Fibroblast of the aortic adventitia (primary cell): ENCODE measurements around the gene PCDHA8. TPM values are rescaled to one million over a fixed set of nuclear protein-coding genes. Genes with fewer than 3 reads are reported as not detected.
"Not testable (repeated sequence)": the region's sequence is repeated elsewhere in the genome, so short reads cannot be mapped to it uniquely, and the experiment has no call there.

ENCODE experiments used
- DNase-seq: peaks from one replicate; pipeline ENCODE4 v3.0.0-alpha.2; 2010; ENCODE audit warnings: low read depth
- H3K4me3 ChIP-seq: 2 replicates; pipeline ENCODE4 v1.5.1; 2011; ENCODE audit warnings: low read depth, mild to moderate bottlenecking, control low read depth, low read length, moderate library complexity
- total RNA-seq: library from RNA; depleted of rRNA; stranded (reverse); fragments of >200 nt; gene quantifications from 2 replicates; pipeline ENCODE4 v1.2.3, GENCODE V29; 2012; ENCODE audit warnings: low replicate concordance
- TF ChIP-seq, protein P1 (sequence below): IDR thresholded peaks from 2 replicates; pipeline ENCODE4 v1.5.1; 2011; ENCODE audit warnings: mild to moderate bottlenecking, low read length, control low read depth, inconsistent platforms; ENCODE audit not compliant: insufficient read depth

Gene PCDHA8
- total RNA-seq, 1 donor = 0.09 TPM

DNA sequence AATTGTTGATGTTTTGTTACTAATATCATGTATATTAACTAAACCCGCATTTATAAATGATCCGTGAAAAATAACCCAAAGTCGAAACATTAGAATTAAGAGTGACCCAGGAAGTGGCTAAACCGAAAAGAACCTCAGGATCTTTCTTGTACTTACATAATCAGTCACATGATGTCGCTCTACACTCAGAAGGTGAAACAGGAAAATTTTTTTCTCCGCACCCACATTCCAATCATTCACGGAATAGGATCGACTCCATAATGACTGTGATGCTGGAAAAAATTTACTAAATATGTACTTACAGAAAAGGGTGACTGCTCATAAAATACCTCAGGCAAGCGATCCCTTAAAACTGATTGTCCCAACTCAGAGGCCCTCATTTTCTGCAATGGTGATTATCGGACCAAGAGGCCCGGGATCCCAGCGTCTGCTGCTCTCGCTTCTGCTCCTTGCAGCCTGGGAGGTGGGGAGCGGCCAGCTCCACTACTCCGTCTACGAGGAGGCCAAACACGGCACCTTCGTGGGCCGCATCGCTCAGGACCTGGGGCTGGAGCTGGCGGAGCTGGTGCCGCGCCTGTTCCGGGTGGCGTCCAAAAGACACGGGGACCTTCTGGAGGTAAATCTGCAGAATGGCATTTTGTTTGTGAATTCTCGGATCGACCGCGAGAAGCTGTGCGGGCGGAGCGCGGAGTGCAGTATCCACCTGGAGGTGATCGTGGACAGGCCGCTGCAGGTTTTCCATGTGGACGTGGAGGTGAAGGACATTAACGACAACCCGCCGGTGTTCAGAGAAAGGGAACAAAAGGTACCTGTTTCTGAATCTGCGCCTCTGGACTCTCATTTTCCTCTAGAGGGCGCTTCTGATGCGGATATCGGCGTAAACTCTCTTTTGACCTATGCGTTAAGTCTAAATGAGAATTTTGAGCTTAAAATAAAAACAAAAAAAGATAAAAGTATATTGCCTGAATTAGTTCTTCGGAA is 34.4 kb downstream of the PCDHA8 start, which contains the start of gene PCDHA12:
PCDHA12 (plus strand) TSS at position 224 of the 981 bp plus-strand sequence; CDS start at position 389, 165 bp downstream.
- no peak for DNase-seq

DNA sequence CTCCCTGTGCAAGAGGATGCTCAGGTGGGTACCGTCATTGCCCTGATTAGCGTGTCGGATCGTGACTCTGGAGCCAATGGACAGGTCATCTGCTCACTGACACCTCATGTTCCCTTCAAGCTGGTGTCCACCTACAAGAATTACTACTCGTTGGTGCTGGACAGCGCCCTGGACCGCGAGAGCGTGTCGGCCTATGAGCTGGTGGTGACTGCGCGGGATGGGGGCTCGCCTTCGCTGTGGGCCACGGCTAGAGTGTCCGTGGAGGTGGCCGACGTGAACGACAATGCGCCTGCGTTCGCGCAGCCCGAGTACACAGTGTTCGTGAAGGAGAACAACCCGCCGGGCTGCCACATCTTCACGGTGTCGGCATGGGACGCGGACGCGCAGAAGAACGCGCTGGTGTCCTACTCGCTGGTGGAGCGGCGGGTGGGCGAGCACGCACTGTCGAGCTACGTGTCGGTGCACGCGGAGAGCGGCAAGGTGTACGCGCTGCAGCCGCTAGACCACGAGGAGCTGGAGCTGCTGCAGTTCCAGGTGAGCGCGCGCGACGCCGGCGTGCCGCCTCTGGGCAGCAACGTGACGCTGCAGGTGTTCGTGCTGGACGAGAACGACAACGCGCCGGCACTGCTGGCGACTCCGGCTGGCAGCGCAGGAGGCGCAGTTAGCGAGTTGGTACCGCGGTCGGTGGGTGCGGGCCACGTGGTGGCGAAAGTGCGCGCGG is 35.7 kb downstream of the PCDHA8 start:
- H3K4me3 ChIP-seq, DNase-seq: not testable (repeated sequence)

More for the DNA sequence above, 34.4 kb downstream of the PCDHA8 start, which contains the start of gene PCDHA12:
- TF ChIP-seq, protein P1, sequence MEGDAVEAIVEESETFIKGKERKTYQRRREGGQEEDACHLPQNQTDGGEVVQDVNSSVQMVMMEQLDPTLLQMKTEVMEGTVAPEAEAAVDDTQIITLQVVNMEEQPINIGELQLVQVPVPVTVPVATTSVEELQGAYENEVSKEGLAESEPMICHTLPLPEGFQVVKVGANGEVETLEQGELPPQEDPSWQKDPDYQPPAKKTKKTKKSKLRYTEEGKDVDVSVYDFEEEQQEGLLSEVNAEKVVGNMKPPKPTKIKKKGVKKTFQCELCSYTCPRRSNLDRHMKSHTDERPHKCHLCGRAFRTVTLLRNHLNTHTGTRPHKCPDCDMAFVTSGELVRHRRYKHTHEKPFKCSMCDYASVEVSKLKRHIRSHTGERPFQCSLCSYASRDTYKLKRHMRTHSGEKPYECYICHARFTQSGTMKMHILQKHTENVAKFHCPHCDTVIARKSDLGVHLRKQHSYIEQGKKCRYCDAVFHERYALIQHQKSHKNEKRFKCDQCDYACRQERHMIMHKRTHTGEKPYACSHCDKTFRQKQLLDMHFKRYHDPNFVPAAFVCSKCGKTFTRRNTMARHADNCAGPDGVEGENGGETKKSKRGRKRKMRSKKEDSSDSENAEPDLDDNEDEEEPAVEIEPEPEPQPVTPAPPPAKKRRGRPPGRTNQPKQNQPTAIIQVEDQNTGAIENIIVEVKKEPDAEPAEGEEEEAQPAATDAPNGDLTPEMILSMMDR = no peak
- H3K4me3 ChIP-seq = no peak within 1 kb of the TSS

DNA sequence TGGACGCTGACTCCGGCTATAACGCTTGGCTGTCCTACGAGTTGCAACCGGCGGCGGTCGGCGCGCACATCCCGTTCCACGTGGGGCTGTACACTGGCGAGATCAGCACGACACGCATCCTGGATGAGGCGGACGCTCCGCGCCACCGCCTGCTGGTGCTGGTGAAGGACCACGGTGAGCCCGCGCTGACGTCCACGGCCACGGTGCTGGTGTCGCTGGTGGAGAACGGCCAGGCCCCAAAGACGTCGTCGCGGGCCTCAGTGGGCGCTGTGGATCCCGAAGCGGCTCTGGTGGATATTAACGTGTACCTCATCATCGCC is 36.2 kb downstream of the PCDHA8 start:
- no peak overlapping the region for H3K4me3 ChIP-seq
- TF ChIP-seq, protein P1 = no peak
- no peak for DNase-seq

- no peak within 1 kb of the TSS for H3K4me3 ChIP-seq
- TF ChIP-seq, protein P1 = no peak
- DNase-seq = no peak
Measured at GRCh38 chr5:140881889-140882590, 41.1 kb downstream of the PCDHA8 start, which contains the start of gene PCDHA13. PCDHA13 (plus strand) TSS chr5:140882124; CDS start chr5:140882269, 145 bp downstream.

GRCh38 chr5:140882591-140882899 is 41.6 kb downstream of the PCDHA8 start:
- TF ChIP-seq, protein P1 = no peak
- DNase-seq = no peak
- H3K4me3 ChIP-seq = no peak overlapping the region

- no peak overlapping the region for H3K4me3 ChIP-seq
Measured at GRCh38 chr5:140883373-140883772, 42.4 kb downstream of the PCDHA8 start.

More at GRCh38 chr5:140883373-140883772, 42.4 kb downstream of the PCDHA8 start:
- TF ChIP-seq, protein P1 = no peak
- no peak for DNase-seq
